Measurements from ENCODE around the gene PRCC.

Gene PRCC

GRCh38 chr1:156767101-156767878 is at the start of gene PRCC:
Gene PRCC, plus strand, starts transcription at chr1:156767535. Its CDS starts 237 bp downstream, at chr1:156767772.
- peak; percentile 80 to 97 (median 94) for DNase-seq (ENCODE audit: low read depth in 3 of 3)

GRCh38 chr1:156721131-156721530 is 46.2 kb upstream of the PRCC start:
- DNase-seq (ENCODE audit: low read depth in 3 of 3): no peak

GRCh38 chr1:156721535-156721934 is 45.8 kb upstream of the PRCC start:
- no peak for DNase-seq (ENCODE audit: low read depth in 3 of 3)

- peak; percentile 53 to 61 (median 57) for DNase-seq (ENCODE audit: low read depth in 3 of 3)
Measured at GRCh38 chr1:156725683-156726280, 41.6 kb upstream of the PRCC start.

- peak in 1 of 3 experiments; percentile 28 for DNase-seq (ENCODE audit: low read depth in 3 of 3)
Measured at GRCh38 chr1:156726549-156727226, 40.6 kb upstream of the PRCC start.

- DNase-seq (ENCODE audit: low read depth in 3 of 3): no peak
Measured at GRCh38 chr1:156727492-156727891, 39.8 kb upstream of the PRCC start.

GRCh38 chr1:156727926-156728598 is 39.3 kb upstream of the PRCC start, which contains the start of gene METTL25B:
Gene METTL25B, plus strand, starts transcription at chr1:156728469. Its CDS starts 636 bp downstream, at chr1:156729105.
- peak in 1 of 3 experiments; percentile 69 for DNase-seq (ENCODE audit: low read depth in 3 of 3)

GRCh38 chr1:156728599-156729462 is 38.5 kb upstream of the PRCC start, which contains the start of gene ISG20L2:
Gene ISG20L2, minus strand, starts transcription at chr1:156728766. Its CDS starts 1,114 bp downstream, at chr1:156727652.
- peak; percentile 76 to 93 (median 92) for DNase-seq (ENCODE audit: low read depth in 3 of 3)

GRCh38 chr1:156733989-156734584 is 33.2 kb upstream of the PRCC start:
- no peak for DNase-seq (ENCODE audit: low read depth in 3 of 3)

- no peak for DNase-seq (ENCODE audit: low read depth in 3 of 3)
Measured at GRCh38 chr1:156738407-156738806, 28.9 kb upstream of the PRCC start.

GRCh38 chr1:156738916-156739315 is 28.4 kb upstream of the PRCC start:
- no peak for DNase-seq (ENCODE audit: low read depth in 3 of 3)

- no peak for DNase-seq (ENCODE audit: low read depth in 3 of 3)
Measured at GRCh38 chr1:156740237-156740740, 27.0 kb upstream of the PRCC start.

- peak; percentile 91 to 96 (median 91) for DNase-seq (ENCODE audit: low read depth in 3 of 3)
Measured at GRCh38 chr1:156740741-156741480, 26.4 kb upstream of the PRCC start, which contains the start of gene MRPL24. Gene MRPL24, minus strand, starts transcription at chr1:156741088. Its CDS starts 2,384 bp downstream, at chr1:156738704.

GRCh38 chr1:156741481-156741983 is 25.8 kb upstream of the PRCC start:
- no peak for DNase-seq (ENCODE audit: low read depth in 3 of 3)

- DNase-seq (ENCODE audit: low read depth in 3 of 3): no peak
Measured at GRCh38 chr1:156742017-156742416, 25.3 kb upstream of the PRCC start.

- DNase-seq (ENCODE audit: low read depth in 3 of 3): no peak
Measured at GRCh38 chr1:156742801-156743200, 24.5 kb upstream of the PRCC start.

- DNase-seq (ENCODE audit: low read depth in 3 of 3): no peak
Measured at GRCh38 chr1:156743367-156744302, 23.7 kb upstream of the PRCC start.

- no peak for DNase-seq (ENCODE audit: low read depth in 3 of 3)
Measured at GRCh38 chr1:156744344-156744743, 23.0 kb upstream of the PRCC start.
